K562 (cell line): ENCODE results near the gene CD82. TPM values are rescaled to one million over a fixed set of nuclear protein-coding genes. Genes with fewer than 3 reads are reported as not detected.

Experiments used
- ATAC-seq: fragments of 200-7000 bp; cut with Tn5 transposase; 3 replicates; pipeline ENCODE4 v1.9.1; 2020; ENCODE audit warnings: moderate library complexity
- BruUV-seq: library from RNA; stranded (reverse); fragments of 400-500 nt; replicated peaks from 2 replicates; lab custom pipeline; 2021; lab: Mats Ljungman, UMichigan
- CTCF ChIA-PET: fragments of 300-600 bp; formaldehyde crosslinking; extraction: SDS; loops from one replicate; lab custom pipeline; 2021; ENCODE audit warnings: low intra/inter-chr PET ratio; lab: Yijun Ruan, JAX
- POLR2A ChIA-PET: fragments of 300-600, 350-650 bp; sonication (Branson Sonifier 250); formaldehyde crosslinking; extraction: SDS; loops from one replicate; lab custom pipeline; 2021; ENCODE audit warnings: antibody characterized with exemption, inconsistent platforms; lab: Yijun Ruan, JAX
- DNase-seq, 4 experiments: peaks; one replicate each; pipeline versions ENCODE4 v3.0.0 to v3.0.0-alpha.2; 2011 to 2018; ENCODE audit warnings: low spot score in 3 of 4, mixed read lengths in 3 of 4; ENCODE audit errors: extremely low read depth in 1 of 4
- FAIRE-seq: peaks from 2 replicates; lab custom pipeline; 2011; peaks lifted over from hg19 to GRCh38; lab: Jason Lieb, UNC
- H2AFZ ChIP-seq: 2 replicates; pipeline ENCODE4 v1.6.0; 2011; ENCODE audit warnings: low read depth, low read length, control low read depth, inconsistent platforms
- H3K27ac ChIP-seq: fragments of 200-600 bp; 3 replicates; pipeline ENCODE4 v1.8.0; 2011; ENCODE audit warnings: low read depth, mild to moderate bottlenecking, control low read depth, inconsistent platforms, low read length, moderate library complexity, mixed read lengths; ENCODE audit errors: extremely low read depth
- H3K27me3 ChIP-seq, 2 experiments: fragments of 300-600 bp in 1 of 2; 2 replicates in 1 of 2; 3 replicates in 1 of 2; pipeline versions ENCODE4 v1.6.0 to v1.8.0; 2011; ENCODE audit warnings: inconsistent platforms in 2 of 2, low read length in 2 of 2, mild to moderate bottlenecking in 1 of 2, mixed read lengths in 1 of 2, moderate library complexity in 1 of 2; ENCODE audit not compliant: control insufficient read depth in 2 of 2, insufficient read depth in 2 of 2
- H3K36me3 ChIP-seq: fragments of 300-600 bp; 3 replicates; pipeline ENCODE4 v1.8.0; 2011; ENCODE audit warnings: mild to moderate bottlenecking, low read length, inconsistent platforms; ENCODE audit not compliant: control insufficient read depth, insufficient read depth
- H3K4me1 ChIP-seq, 2 experiments: fragments of 200-600 bp in 1 of 2; replicated peaks in 1 of 2; 2 replicates in 1 of 2; 3 replicates in 1 of 2; pipeline versions ENCODE4 v1.5.1 to v1.8.0; 2011; ENCODE audit warnings: inconsistent platforms in 2 of 2, low read length in 2 of 2, mild to moderate bottlenecking in 1 of 2, mixed read lengths in 1 of 2, moderate library complexity in 1 of 2; ENCODE audit not compliant: control insufficient read depth in 2 of 2, insufficient read depth in 2 of 2
- H3K4me2 ChIP-seq: 2 replicates; pipeline ENCODE4 v1.6.1; 2011; ENCODE audit warnings: low read length, control low read depth, inconsistent platforms, mixed read lengths; ENCODE audit not compliant: insufficient read depth
- H3K4me3 ChIP-seq: fragments of 200-600 bp; sonication (generic), shearing (Covaris generic); 2 replicates; pipeline ENCODE4 v1.5.1; 2016; ENCODE audit warnings: control low read depth, inconsistent platforms
- H3K79me2 ChIP-seq: fragments of 200-600 bp; 3 replicates; pipeline ENCODE4 v1.8.0; 2011; ENCODE audit warnings: low read length, inconsistent platforms; ENCODE audit not compliant: control insufficient read depth, insufficient read depth
- H3K9ac ChIP-seq, 2 experiments: 2 replicates each; pipeline versions ENCODE4 v1.6.0 to v1.6.1; 2011; ENCODE audit warnings: low read depth in 2 of 2, low read length in 2 of 2, control low read depth in 1 of 2, inconsistent platforms in 1 of 2, mild to moderate bottlenecking in 1 of 2, mixed read lengths in 1 of 2; ENCODE audit not compliant: insufficient read depth in 1 of 2
- H3K9me1 ChIP-seq: one replicate; pipeline ENCODE4 v1.6.0; 2011; ENCODE audit warnings: inconsistent platforms, mild to moderate bottlenecking, low read length, moderate library complexity; ENCODE audit not compliant: control insufficient read depth, insufficient read depth
- H3K9me3 ChIP-seq: replicated peaks from 2 replicates; pipeline ENCODE4 v1.5.1; 2011; ENCODE audit warnings: low read depth, low read length, inconsistent platforms; ENCODE audit not compliant: control insufficient read depth, insufficient read depth
- H4K20me1 ChIP-seq: replicated peaks from 2 replicates; pipeline ENCODE4 v1.6.1; 2011; ENCODE audit warnings: low read length, inconsistent platforms, mixed read lengths; ENCODE audit not compliant: control insufficient read depth, insufficient read depth
- BHLHE40 ChIP-seq: IDR thresholded peaks from 2 replicates; pipeline ENCODE4 v1.6.1; 2011; ENCODE audit warnings: low read length, improper control_type of control experiment
- CBFB ChIP-seq: sonication (generic); formaldehyde crosslinking; IDR thresholded peaks from 2 replicates; pipeline ENCODE4 v1.4.0; 2020; ENCODE audit warnings: mild to moderate bottlenecking, missing genetic modification reagents
- ETS1 ChIP-seq: conservative IDR thresholded peaks from 2 replicates; pipeline ENCODE4 v1.6.1; 2011; ENCODE audit warnings: low read depth, mild to moderate bottlenecking, low read length; ENCODE audit not compliant: control insufficient read depth
- KDM4B ChIP-seq, 2 experiments: fragments of 450-650 bp in 1 of 2; sonication (generic) in 1 of 2; IDR thresholded peaks; 2 replicates each; pipeline ENCODE4 v1.6.1; 2016 to 2017; ENCODE audit warnings: borderline replicate concordance in 2 of 2, antibody characterized with exemption in 1 of 2, low read depth in 1 of 2, mild to moderate bottlenecking in 1 of 2
- POLR2A ChIP-seq: fragments of 450-650 bp; conservative IDR thresholded peaks from 2 replicates; pipeline ENCODE4 v1.6.1; 2016
- TAF9B ChIP-seq: fragments of 450-650 bp; IDR thresholded peaks from 2 replicates; pipeline ENCODE4 v1.6.1; 2018; ENCODE audit warnings: mild to moderate bottlenecking; ENCODE audit not compliant: partially characterized antibody
- TEAD1 ChIP-seq, 2 experiments: fragments of 450-650 bp in 1 of 2; sonication (generic) in 1 of 2; formaldehyde crosslinking; IDR thresholded peaks; 2 replicates each; pipeline versions ENCODE4 v1.4.0 to v1.8.0; 2020 to 2022; ENCODE audit warnings: mild to moderate bottlenecking in 2 of 2, missing genetic modification reagents in 1 of 2
- ZNF134 ChIP-seq: fragments of 250-450 bp; sonication (Bioruptor Pico); conservative IDR thresholded peaks from 2 replicates; pipeline ENCODE4 v1.4.0; 2020
- WGBS: fragments of 100-300 bp; shearing (Covaris generic); methylation state at CpG from one replicate; pipeline ENCODE4 v1.1.6; 2016; ENCODE audit warnings: low coverage, mixed read lengths; ENCODE audit not compliant: insufficient coverage; ENCODE audit errors: missing lambda C conversion rate; 5-methylcytosine and 5-hydroxymethylcytosine counted together
- in situ Hi-C: fragments of 300-500 bp; cut with MboI; formaldehyde crosslinking; loops from 4 replicates; pipeline ENCODE4 v1.15.0; 2018; ENCODE audit warnings: inconsistent platforms, mixed read lengths
- intact Hi-C: fragments of 100-400 bp; cut with micrococcal nuclease; formaldehyde crosslinking; loops from 2 replicates; pipeline ENCODE4 v1.14.2; 2022
- polyA plus RNA-seq, 8 experiments: library from polyadenylated mRNA; depleted of rRNA in 4 of 8; stranded (reverse) in 5 of 8; unstranded in 3 of 8; fragments of >200 nt; fragmentation: Nextera tagmentation in 2 of 8; fragmentation: Illumina TruSeq in 1 of 8; extraction: Ambion mirVana in 2 of 8; extraction: Trizol in 1 of 8; gene quantifications; 2 replicates each; pipeline versions ENCODE4 v1.2.1 to v1.2.3, GENCODE V29; 2011 to 2014; ENCODE audit warnings: inconsistent platforms in 1 of 8, missing spikeins in 1 of 8
- total RNA-seq, 7 experiments: library from RNA; depleted of rRNA in 6 of 7; stranded (reverse); fragments of >200 nt in 6 of 7; fragmentation: Illumina TruSeq in 2 of 7; extraction: Trizol in 2 of 7; gene quantifications; 2 replicates each; pipeline versions ENCODE4 v1.2.1 to v1.2.3, GENCODE V29; 2011 to 2021; ENCODE audit warnings: low replicate concordance in 1 of 7

Gene CD82
- total and polyA plus RNA-seq, 9 of the 15 experiments (the other 6 are each of a cell fraction or from before 2014, with no cell fraction given) = 0.27 to 9.4 (median 3.0) TPM

- FAIRE-seq = no peak
- BruUV-seq = no TSS peak
- Histone ChIP-seq H2AFZ (peak overlapping the region; percentile 53; the same call in 1 of the 2 replicates), H3K4me2 (no peak overlapping the region), H3K4me3 (no peak overlapping the region), H3K9me1 (no peaks in the 10 kb centered on the region), H3K27me3 (no peaks in the 10 kb centered on the region), H3K4me1 (peaks cover 5 to 10% of the 10 kb centered on the region in 2 experiments; a peak in 4 of 5 replicates), H3K79me2 (no peaks in the 10 kb centered on the region), H3K36me3 (no peaks in the 10 kb centered on the region), H3K9me3 (no peaks in the 10 kb centered on the region), H3K27ac (no peak overlapping the region), H4K20me1 (no peaks in the 10 kb centered on the region), H3K9ac (no peak overlapping the region)
- TF ChIP-seq KDM4B (IDR thresholded peaks at IDR 0.05; ENCODE audit: borderline replicate concordance in 2 of 2, low read depth in 1 of 2) (no peak), CBFB (no peak), ZNF134 (CRISPR knock-in tag) (no peak), POLR2A (no peak), TEAD1 (CRISPR knock-in tag; IDR thresholded peaks at IDR 0.05) (no peak), BHLHE40 (no peak), TAF9B (no peak), ETS1 (no peak)
- ChIA-PET POLR2A (interaction anchor here (0.7 kb wide), 1 partner anchor 9 kb away, joined by 3 read pairs; no protein-coding TSS in a partner anchor), CTCF (no interaction called here)
- intact Hi-C loops (no loop called here), in situ Hi-C loops (no loop called here)
- no peak for DNase-seq
- no peak for ATAC-seq
- 23% methylated on average over 4 of the region's 4 CpGs for WGBS
Observed at GRCh38 chr11:44518968-44519550, 46.4 kb upstream of the CD82 start.
